HG03442 (cell line): Measurements from ENCODE around the gene HOXA9.

Experiments
- ATAC-seq: cut with Tn5 transposase; IDR thresholded peaks from one replicate; pipeline ENCODE4 v1.9.1; 2021; ENCODE audit warnings: mild to moderate bottlenecking, moderate library complexity; ENCODE audit not compliant: unreplicated experiment

The HOXA9 gene

DNA sequence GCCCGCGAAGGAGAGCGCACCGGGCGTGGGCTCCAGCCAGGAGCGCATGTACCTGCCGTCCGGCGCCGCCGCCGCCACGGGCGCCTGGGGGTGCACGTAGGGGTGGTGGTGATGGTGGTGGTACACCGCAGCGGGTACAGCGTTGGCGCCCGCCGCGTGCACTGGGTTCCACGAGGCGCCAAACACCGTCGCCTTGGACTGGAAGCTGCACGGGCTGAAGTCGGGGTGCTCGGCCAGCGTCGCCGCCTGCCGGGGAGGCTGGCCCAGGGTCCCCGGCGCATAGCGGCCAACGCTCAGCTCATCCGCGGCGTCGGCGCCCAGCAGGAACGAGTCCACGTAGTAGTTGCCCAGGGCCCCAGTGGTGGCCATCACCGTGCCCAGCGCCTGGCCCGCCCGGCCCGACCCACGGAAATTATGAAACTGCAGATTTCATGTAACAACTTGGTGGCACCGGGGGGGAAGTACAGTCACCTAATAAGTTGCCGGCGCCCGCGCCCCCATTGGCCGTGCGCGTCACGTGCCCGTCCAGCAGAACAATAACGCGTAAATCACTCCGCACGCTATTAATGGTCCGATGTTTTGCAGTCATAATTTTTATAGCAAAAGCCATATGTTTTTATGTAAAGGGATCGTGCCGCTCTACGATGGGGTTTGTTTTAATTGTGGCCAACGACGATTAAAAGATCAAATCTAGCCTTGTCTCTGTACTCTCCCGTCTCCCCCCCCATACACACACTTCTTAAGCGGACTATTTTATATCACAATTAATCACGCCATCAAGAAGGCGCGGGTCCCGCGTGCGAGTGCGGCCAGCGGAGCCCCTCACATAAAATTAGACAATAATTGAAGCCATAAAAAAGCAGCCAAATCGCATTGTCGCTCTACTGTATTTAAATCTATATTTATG lies at the start of gene HOXA9:
Gene HOXA9 (minus strand): TSS at position 449 of the 907 bp plus-strand sequence. CDS start 80 bp downstream, at position 369.
- no peak for ATAC-seq

DNA sequence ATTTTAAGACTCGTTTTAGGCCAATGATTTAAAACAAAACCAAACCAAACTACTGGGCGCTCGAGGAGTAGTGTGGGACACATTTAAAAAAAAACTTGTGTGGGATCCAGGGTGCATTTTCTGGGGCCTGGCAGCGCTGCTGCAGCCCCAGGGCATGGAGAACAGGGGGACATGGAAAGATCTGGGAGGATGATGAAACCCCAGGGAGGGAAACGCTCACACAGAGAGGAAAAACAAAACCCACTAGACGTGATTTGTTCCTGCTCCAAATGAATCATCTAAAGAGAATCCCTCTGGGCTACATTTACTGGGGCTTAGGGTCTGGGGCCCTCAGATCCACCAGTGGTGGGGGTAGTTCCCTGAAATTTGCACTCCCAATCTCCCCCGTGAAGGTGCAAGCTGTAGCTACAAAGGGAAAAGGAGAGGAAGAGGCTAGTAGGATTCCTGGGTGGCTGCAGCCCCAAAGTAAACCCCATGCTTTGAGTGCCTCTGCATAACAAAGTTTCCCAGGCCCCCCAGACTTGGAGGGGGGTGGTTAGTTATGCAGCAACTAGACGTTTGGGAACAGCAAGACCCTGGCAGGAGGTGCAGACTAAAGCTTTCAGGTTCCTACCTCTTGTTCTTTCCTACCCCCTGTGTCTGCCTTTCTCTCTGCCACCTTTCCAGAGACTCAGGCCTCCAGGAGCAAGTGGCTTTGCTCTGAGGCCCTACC lies 49.1 kb upstream of the HOXA9 start:
- no peak for ATAC-seq

DNA sequence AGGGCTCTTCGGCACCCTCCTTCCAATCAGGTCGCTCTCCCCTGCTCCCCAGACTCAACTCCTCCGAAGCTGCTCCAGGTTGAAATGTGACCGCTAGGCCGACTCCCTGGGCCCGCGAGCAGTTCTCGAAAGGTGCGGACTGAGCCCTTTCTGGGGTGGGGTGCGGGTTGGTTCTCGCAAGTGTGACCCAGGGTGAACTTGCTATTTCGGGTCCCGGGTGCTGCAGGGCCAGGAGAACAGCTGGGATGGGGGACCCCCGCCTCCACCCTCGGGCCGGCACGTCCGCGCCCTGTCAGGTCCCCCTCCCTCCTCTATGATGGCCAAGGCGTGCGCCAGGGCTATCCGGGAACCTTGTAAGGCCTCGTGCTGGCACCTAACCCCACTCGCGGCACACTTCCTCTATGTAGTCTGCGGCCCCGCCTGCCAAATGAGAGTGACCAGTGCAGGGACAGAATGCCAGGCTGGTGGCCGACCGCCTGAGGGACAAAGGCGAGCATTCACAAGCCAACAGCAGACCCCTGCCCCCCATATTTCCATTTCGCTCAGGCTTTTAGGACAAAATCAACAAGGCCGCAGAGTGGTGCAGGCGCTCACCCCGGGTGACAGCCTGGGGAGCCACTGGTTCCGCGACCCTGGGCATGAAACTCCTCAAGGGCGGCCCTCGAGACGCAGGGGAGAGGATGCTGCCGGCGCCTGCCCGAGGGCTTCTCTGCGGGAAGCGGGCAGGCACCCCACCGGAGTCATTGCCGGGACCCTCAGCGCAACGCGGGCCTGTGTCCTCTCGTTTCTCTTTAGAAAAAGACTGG lies 48.3 kb upstream of the HOXA9 start:
- ATAC-seq, result no peak

- no peak for ATAC-seq
Observed at GRCh38 chr7:27212497-27213432, 47.4 kb upstream of the HOXA9 start.

GRCh38 chr7:27211764-27212204 lies 46.4 kb upstream of the HOXA9 start:
- no peak for ATAC-seq

DNA sequence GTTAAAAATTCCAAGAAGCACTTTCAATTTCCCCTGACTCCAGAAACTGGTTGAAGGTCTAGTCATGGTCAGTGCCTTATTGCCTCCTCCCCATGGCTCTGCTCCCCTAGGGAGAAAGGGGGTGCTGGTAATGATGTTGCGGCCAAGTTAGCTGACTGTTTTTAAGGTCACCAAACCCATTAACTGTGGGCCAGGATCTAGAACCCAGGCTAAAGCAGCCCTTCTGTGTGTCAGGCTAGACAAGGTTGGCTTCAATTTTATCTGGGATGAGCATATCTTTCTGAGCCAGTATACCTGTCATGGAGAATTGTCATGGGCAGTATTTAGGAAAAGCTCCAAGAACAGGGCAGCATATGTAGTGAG lies 45.7 kb upstream of the HOXA9 start:
- ATAC-seq, result no peak

DNA sequence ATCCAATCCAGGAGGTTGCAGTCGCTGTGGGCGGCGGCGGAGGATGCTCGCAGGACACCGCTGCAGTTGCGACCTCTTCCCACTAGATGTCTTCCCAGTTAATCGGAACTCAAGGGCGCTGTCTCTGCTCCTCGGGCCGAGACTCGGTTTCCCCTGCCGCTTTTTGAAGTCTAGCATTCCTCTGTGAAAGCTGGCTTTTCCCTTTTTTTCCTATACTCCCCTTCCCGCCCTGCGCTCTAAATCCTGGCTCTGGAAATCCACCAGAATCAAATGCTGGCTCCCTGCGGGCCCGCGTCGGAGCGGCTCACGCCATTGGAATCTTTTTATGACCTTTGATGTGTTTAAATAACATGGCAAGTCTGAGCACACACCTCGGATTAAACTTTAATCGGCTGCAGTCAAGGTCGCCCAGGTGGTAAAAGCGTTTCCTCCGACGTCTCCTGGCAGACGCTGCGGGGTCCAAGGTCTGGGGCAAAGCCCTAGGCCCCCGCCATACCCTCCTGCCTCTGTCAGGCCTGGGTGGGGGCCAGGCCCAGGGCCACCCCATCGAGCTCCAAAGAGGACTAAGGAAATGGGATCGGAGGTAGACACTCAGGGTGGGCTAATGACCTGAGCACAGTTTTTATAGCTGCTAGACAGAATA lies 45.2 kb upstream of the HOXA9 start:
- no peak for ATAC-seq

DNA sequence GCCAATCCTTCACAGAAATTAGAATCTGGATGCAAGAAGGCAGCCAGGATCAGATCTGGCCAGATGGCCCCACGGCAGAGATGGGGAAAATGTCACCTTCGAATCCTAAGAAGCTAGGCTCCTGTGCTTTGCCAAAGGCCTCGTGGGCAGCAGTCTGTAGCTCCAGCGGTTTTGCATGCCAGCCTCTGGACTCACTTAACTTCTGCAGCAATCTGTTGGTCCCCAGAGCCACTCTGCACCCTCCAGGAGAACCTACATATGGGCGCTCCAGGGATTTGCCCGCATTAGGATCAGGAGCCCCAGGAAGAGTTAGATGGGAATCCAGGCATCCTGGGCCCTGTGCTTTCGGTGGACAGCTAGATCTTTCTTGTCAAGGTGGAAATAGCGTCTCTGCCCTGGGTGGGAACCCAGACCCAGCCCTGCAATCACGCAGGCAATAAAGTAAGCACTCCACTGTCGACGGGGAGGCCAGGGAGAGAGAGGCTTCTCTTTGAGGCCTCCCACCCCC lies 44.6 kb upstream of the HOXA9 start:
- no peak for ATAC-seq

DNA sequence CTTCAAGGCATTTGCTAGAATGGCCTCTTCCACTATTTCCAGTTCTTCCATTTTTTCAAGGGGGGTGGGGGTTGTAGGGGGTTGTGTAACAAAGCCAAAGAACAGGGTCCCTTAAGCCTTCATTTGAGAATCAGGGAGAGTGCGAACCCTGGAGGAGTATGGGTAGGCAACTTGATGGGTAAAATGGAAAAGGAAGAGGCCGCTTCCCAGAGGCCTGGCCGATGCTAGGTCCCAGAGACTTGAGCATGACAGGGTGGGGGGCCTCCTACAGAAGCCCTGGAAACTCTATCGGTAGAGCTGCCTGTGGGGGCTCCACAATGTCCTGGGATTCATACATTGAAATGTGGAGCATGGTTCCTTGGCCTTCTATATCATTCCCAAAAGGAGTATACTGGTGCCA lies 43.7 kb upstream of the HOXA9 start:
- ATAC-seq, result no peak

- no peak for ATAC-seq
Observed at GRCh38 chr7:27207348-27207985, 42.1 kb upstream of the HOXA9 start.

DNA sequence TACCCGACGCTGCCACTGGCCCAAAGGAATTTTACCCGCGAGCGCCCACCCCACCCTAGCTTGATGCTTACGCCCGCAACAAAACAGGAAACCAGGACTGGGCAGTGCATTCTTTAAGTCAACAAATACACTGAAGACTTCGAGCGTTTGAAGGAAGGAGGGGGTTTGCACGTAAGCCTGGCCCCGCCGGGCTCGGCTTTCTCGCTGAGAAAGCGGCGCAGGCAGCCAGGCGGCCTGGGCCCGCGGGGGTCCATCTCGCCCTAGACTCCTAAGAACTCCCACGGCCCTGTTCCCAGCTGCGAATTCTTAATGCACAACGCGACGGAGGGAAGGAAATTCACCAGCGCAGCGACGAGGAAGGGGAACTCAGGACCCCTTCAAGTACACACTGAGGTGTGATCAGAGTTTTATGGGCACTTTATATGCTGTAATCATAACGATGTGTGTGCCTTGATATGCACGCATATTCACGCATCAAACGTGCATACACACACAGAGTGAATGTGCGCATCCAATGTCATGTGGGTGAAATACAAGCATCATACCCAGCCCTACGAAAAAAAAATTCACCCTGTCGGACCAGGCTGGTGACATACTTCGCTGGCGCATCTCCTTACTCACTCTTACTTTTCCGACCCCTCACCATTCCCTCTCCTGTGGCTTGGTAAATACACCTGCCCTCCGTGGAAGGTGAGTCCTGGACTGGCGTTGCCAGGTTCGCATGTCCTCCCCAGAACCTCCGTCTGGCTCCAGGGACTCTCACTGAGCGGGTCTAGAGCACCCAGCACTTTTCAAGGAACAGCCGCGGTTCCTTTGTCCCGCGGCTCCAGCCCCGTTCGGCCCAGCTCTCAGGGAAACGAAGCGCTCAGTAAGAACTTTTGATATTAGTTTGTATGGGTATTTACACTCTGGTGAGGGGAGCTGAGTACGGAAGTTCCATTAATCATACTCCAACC lies 40.3 kb upstream of the HOXA9 start:
- ATAC-seq, result no peak

DNA sequence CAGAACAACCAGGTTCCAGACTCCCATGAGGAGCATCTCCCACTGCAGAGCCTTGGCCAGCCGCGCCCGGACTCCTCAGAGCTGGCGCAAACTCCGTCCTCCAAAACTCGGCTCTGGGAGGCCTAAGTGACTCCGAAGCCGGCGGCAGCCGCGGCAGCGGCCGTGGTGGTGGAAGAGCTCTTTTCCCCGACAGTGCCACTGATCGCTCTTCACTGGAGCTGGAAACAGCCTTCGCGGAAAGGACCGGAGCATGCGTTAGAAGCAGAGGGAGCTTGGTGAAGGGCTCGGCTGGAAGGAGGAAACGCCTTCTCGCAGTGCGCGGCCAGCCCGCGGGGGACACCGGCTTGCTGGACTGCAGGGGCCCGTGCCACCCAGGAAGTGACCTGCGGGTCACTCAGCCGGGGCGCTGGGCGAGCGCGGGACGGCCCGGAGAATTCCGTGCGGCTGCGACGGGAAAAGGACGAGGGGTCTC lies 39.5 kb upstream of the HOXA9 start:
- ATAC-seq, result no peak

- ATAC-seq, result no peak
Observed at GRCh38 chr7:27203964-27204594, 38.7 kb upstream of the HOXA9 start.

DNA sequence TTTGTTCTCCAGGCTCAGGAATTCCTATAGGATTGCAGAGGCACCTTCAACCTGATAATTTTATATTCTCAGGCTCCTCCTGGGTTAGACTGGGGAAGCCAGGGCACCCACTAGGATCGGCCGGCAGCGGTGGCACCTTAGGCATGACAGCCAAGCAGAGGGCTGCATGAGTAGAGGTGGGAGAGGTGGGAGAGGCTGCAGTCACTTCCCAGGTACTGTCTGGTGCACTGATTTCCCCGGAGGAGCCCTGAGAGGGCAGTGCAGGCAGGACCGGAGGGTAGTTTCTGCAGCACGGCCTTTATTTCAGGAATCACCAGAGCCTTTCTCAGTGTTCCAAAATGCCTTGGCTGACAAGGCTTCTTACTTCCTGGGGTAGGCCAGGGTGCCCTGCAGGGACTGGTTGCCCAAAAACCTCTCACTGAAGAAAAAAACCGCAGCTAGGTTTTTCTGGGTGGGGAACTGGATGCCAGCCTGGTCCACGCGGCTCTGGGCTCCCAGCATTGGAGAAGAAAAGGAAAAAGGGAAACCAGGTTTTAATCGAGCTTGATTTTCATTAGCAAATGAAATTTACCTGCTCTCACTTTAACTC lies 38.1 kb upstream of the HOXA9 start:
- ATAC-seq, result no peak

DNA sequence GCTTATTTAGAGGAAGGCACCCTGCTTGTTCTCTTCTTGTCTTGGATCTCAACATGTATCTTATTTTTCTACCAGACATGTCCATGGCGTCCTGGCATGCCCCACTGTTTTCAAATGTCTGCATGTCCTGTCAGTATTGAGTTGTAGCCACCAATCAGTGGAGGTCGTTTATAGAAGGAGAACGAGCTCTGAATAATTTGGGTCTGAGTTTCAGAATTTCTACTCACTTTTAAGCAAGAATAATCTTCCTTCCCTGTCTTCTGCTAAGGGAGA lies 37.5 kb upstream of the HOXA9 start:
- no peak for ATAC-seq

GRCh38 chr7:27202018-27202861 lies 36.9 kb upstream of the HOXA9 start:
- no peak for ATAC-seq
